Brain microvascular endothelial cell (primary cell): ENCODE measurements around the gene DDX25.

Source experiments
- DNase-seq: peaks from one replicate; pipeline ENCODE4 v3.0.0-alpha.2; 2020
- H3K27ac ChIP-seq: fragments of 250-450 bp; sonication (Bioruptor Pico); 2 replicates; pipeline ENCODE4 v1.5.1; 2020; ENCODE audit warnings: mild to moderate bottlenecking, moderate library complexity
- H3K27me3 ChIP-seq: fragments of 250-450 bp; sonication (Bioruptor Pico); replicated peaks from 2 replicates; pipeline ENCODE4 v1.5.1; 2020; ENCODE audit warnings: mild to moderate bottlenecking
- H3K36me3 ChIP-seq: fragments of 250-450 bp; sonication (Bioruptor Pico); replicated peaks from 2 replicates; pipeline ENCODE4 v1.5.1; 2020; ENCODE audit warnings: mild to moderate bottlenecking
- H3K4me3 ChIP-seq: 2 replicates; pipeline ENCODE4 v1.5.1; 2011; ENCODE audit warnings: low read depth, mild to moderate bottlenecking, control low read depth, low read length, moderate library complexity
- in situ Hi-C: cut with HindIII; loops from 2 replicates; pipeline ENCODE4 v1.10.0; 2017; ENCODE audit warnings: low sequenced_read_pairs, low pct_ligation_motif_present
- TF ChIP-seq, protein P1 (sequence below): IDR thresholded peaks from 2 replicates; pipeline ENCODE4 v1.5.1; 2011; ENCODE audit warnings: low read depth, mild to moderate bottlenecking, moderate library complexity, low read length, control low read depth, inconsistent platforms; ENCODE audit errors: missing control alignments

Gene DDX25

DNA sequence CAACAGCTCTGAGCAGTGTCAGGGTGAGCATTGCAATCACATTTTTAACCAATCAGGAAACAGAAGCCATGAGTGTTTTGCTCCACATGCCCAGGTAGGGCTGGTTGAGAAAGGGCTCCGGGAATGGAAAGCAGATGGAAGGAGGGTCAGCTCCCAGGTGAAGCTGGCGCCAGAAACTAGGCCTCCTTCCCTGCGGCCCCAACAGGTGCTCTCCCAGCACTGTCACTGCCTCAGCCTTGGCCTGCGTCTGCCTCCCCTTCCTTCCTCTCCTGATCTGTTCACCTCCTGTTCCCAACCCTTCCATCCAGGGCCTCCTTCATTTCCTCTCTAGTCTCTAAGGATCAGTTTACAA is 36.9 kb downstream of the DDX25 start:
- H3K27me3 ChIP-seq, result no peaks in the 10 kb centered on the region
- H3K4me3 ChIP-seq, result no peak overlapping the region
- no peak overlapping the region for H3K27ac ChIP-seq
- H3K36me3 ChIP-seq, result no peaks in the 10 kb centered on the region
- in situ Hi-C loops, result loop anchor here (25.0 kb wide), 1 partner anchor 246 kb away; no protein-coding TSS in a partner anchor
- TF ChIP-seq, protein P1, sequence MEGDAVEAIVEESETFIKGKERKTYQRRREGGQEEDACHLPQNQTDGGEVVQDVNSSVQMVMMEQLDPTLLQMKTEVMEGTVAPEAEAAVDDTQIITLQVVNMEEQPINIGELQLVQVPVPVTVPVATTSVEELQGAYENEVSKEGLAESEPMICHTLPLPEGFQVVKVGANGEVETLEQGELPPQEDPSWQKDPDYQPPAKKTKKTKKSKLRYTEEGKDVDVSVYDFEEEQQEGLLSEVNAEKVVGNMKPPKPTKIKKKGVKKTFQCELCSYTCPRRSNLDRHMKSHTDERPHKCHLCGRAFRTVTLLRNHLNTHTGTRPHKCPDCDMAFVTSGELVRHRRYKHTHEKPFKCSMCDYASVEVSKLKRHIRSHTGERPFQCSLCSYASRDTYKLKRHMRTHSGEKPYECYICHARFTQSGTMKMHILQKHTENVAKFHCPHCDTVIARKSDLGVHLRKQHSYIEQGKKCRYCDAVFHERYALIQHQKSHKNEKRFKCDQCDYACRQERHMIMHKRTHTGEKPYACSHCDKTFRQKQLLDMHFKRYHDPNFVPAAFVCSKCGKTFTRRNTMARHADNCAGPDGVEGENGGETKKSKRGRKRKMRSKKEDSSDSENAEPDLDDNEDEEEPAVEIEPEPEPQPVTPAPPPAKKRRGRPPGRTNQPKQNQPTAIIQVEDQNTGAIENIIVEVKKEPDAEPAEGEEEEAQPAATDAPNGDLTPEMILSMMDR, result no peak
- no peak for DNase-seq

DNA sequence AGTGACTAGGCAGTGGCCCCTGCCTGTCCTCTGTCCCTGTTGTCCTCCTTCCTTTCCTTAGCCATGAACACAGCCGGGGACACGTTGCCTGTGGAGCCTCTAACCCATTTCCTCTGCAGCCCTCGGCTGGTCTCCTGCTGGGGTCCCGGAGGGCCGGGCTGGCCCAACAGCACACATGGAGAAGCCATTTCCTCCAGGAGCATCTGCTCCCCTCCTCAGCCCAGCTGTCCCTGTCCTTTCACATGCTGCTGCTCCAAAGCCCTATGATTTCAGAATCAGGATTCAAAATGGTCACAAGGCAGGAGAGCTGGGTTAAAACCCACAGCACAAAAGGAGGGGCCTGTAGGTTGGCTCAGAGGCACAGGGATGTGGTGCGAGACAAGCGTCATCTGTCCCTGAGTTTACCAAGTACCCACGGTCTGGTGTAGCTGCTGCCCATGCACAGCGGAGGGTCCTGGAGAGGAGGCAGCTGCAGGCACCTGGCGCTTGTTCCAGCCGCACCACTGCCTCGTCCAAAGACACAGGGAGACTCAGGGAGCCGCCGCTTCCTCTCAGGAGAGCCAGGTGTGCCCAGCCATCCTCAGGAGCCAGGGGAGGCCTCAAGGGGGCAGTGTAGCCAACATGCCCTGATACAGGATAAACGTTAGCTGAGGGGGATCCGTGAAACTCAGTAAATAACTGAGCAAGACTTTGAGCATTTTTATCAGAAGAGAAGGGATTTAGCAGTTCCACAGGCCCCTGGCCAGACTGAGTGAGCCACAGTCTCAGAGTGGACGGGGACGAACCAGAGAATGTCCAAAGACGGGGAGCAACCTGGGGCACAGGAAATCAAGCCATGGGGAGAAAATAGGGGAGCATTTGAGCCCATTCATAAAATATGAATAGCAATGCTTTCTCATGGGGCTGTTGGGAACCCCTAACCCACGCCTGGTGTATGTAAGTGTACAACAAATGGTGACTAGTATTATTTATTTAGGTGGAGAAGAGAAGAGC is 37.6 kb downstream of the DDX25 start:
- Histone ChIP-seq H3K4me3 (no peak overlapping the region), H3K36me3 (no peaks in the 10 kb centered on the region), H3K27me3 (no peaks in the 10 kb centered on the region), H3K27ac (no peak overlapping the region)
- TF ChIP-seq, protein P1, result peak; percentile 90
- in situ Hi-C loops, result loop anchor here (25.0 kb wide), 1 partner anchor 245 kb away; no protein-coding TSS in a partner anchor
- DNase-seq, result no peak

DNA sequence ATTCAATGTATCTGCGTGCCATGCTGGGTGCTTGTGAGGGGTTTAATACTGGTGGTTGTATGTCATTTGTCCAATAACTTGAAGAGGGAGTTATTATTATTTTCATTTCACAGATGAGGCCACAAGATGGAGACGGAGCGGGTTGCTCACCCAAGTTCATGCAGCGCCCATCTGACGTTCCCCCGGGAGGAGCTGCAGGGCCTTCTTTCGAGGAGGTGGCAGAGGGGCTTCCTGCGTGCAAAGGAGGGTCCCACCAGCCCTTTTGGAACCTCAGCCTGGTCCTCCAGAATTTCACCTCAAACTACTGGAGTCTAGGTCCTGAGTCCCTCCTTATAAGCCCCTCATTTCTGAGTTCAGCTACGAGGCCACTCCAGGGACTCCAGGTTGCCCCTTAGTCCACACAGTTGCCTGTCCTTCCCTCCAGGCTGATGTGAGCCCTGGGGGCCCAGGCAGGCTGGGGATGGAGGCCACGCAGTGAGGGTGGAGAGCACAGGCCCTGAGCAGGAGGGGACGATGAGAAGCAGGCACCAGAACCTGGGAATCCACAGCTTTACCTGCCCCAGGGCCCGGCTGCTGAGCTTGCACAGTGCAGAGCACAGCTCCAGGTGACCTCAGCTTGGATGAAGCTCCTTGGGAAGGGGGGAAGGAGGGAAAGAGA is 38.6 kb downstream of the DDX25 start:
- Histone ChIP-seq H3K27me3 (no peaks in the 10 kb centered on the region), H3K27ac (no peak overlapping the region), H3K36me3 (no peaks in the 10 kb centered on the region), H3K4me3 (no peak overlapping the region)
- no peak for DNase-seq
- in situ Hi-C loops, result loop anchor here (25.0 kb wide), 1 partner anchor 244 kb away; no protein-coding TSS in a partner anchor
- TF ChIP-seq, protein P1, result no peak

DNA sequence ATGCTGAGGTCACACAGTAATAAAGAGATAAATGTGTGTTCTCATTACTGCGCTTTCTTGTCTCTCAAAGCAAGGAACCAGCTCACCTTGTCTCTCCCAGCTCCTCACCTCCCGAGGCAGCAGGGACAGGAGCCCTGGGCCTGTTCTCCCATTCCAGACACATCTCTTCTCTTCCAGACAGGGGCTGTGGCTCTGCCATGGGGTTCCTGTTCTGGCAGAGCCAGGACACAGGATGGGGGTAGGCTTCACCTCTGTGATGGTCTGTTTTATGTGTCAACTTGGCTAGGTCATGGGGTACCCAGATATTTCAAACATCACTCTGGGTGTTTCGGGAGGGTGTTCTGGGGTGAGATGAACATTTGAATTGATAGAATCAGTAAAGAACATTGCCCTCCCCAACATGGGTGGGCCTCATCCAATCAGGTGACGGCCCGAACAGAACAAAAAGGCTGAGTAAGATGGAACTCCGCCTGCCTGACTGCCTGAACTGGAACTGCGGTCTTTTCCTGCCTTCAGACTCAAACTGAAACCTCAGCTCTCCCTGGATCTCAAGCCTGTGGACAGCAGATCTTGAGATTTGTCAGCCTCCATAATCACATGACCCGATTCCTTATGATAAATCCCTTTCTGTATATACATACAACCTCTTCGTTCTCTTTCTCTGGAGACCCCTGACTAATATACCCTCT is 39.5 kb downstream of the DDX25 start:
- no peak for DNase-seq
- Histone ChIP-seq H3K27ac (no peak overlapping the region), H3K4me3 (no peak overlapping the region), H3K36me3 (no peaks in the 10 kb centered on the region), H3K27me3 (no peaks in the 10 kb centered on the region)
- TF ChIP-seq, protein P1, result no peak
- in situ Hi-C loops, result loop anchor here (25.0 kb wide), 1 partner anchor 243 kb away; no protein-coding TSS in a partner anchor

DNA sequence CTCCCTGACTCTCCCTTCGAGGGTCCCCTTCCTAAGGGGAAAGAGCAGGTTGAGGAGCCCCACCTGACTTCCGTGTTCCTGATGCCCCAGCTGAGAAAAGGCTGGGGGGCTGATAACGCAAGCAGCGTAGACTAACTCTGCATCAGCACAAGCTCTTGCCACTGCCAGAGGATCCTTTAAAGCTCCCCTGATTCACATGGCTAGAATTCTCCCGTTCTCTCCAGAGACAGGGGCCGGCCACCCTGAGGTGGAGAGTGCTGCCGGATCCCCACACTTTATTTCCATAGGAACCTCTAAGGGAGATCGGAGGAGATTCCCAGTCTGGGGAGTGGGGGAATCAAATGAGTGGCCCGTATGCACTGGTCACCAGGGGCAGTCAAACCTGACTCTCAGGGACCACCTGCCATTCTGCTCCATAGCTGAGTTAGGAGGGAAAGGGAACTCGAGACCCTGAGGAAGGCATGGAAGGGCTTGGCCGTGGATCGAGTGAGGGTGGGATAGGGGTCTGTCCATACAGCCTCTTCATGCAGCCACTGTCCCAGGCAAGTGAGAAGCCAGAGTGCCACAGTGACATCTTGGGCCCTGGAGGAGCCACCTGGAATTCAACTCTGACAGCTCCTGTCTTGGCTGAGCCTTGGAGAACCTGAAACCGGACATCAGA is 40.2 kb downstream of the DDX25 start:
- Histone ChIP-seq H3K4me3 (no peak overlapping the region), H3K27ac (no peak overlapping the region), H3K27me3 (no peaks in the 10 kb centered on the region), H3K36me3 (no peaks in the 10 kb centered on the region)
- no peak for DNase-seq
- in situ Hi-C loops, result loop anchor here (25.0 kb wide), 1 partner anchor 243 kb away; no protein-coding TSS in a partner anchor
- TF ChIP-seq, protein P1, result no peak
